ENCODE data around the gene LAPTM5. TPM values are rescaled to one million over a fixed set of nuclear protein-coding genes. Genes with fewer than 3 reads are reported as not detected.
A peak's percentile ranks its signal among the peaks of the same experiment; 100 is the strongest.

The LAPTM5 gene
- total RNA-seq, 2 experiments from 2014 or later: 326 to 386 TPM

DNA sequence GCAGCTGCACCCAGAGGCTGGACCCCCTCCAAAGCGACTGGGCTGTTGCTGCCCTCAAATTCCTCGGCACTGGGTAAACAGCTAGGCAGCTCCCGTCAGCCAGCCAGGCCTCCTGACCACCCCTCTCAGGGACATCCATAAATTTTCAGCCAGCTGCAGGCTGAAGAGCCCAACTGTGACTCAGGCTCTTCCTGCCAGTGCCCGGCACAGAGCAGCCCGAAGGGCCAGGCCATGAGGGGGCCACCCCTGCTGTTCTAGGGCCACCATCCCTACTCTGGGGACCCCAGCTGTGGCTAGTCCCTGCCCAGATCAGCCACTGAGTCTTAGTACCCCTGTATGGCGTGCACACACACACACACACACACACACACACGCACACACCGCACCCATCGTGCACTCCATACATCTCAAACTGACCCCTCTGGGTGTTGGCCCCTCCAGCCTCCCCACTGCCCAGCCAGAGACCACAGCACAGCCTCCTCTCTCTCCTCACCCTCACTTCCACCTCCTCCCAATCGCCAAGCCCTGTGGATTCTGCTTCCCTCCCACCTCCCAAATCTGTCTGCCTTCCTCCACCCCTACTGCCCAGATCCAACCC is 6.2 kb upstream of the LAPTM5 start:
- Mint-ChIP-seq H3K4me1 (peaks cover 57% of the 10 kb centered on the region), H3K36me3 (no peaks in the 10 kb centered on the region), H3K9me3 (ENCODE audit: low read depth) (no peaks in the 10 kb centered on the region), H3K4me3 (no peak overlapping the region), H3K27me3 (no peaks in the 10 kb centered on the region), H3K27ac (no peak overlapping the region)
- CTCF ChIA-PET: interaction anchor here (17.9 to 30.3 kb wide), 2 partner anchors 16 to 44 kb away, joined by 141 to 438 read pairs; no protein-coding TSS in a partner anchor
- ATAC-seq: no peak
- no peak for DNase-seq

- H3K4me3 Mint-ChIP-seq: no peak overlapping the region
- H3K4me1 Mint-ChIP-seq: peaks cover 62% of the 10 kb centered on the region
- no peaks in the 10 kb centered on the region for H3K27me3 Mint-ChIP-seq
- no peaks in the 10 kb centered on the region for H3K9me3 Mint-ChIP-seq (ENCODE audit: low read depth)
- no peak for ATAC-seq
- peak overlapping the region; percentile 63 for H3K27ac Mint-ChIP-seq
- CTCF ChIA-PET: interaction anchor here (13.2 to 30.3 kb wide), 3 partner anchors 17 to 43 kb away, joined by 141 to 438 read pairs (median 200); no protein-coding TSS in a partner anchor
- no peak for DNase-seq
- no peaks in the 10 kb centered on the region for H3K36me3 Mint-ChIP-seq
These were observed 5.5 kb upstream of the LAPTM5 start for GRCh38 chr1:30762930-30763650.

GRCh38 chr1:30762152-30762929 is 4.8 kb upstream of the LAPTM5 start:
- no peak for DNase-seq
- H3K4me1 Mint-ChIP-seq: peaks cover 66% of the 10 kb centered on the region
- peak overlapping the region; percentile 63 for H3K27ac Mint-ChIP-seq
- no peaks in the 10 kb centered on the region for H3K9me3 Mint-ChIP-seq (ENCODE audit: low read depth)
- no peak overlapping the region for H3K4me3 Mint-ChIP-seq
- no peaks in the 10 kb centered on the region for H3K27me3 Mint-ChIP-seq
- CTCF ChIA-PET: interaction anchor here (13.2 to 30.3 kb wide), 3 partner anchors 17 to 42 kb away, joined by 141 to 438 read pairs (median 200); no protein-coding TSS in a partner anchor
- no peak for ATAC-seq
- peaks cover under 1% of the 10 kb centered on the region for H3K36me3 Mint-ChIP-seq

- Mint-ChIP-seq H3K27me3 (no peaks in the 10 kb centered on the region), H3K4me3 (no peak overlapping the region), H3K27ac (peak overlapping the region; percentile 27), H3K4me1 (peaks cover 68% of the 10 kb centered on the region), H3K36me3 (peaks cover 6% of the 10 kb centered on the region), H3K9me3 (ENCODE audit: low read depth) (no peaks in the 10 kb centered on the region)
- DNase-seq (no peak), ATAC-seq (no peak)
- CTCF ChIA-PET: interaction anchor here (0.8 to 30.3 kb wide), 5 partner anchors 18 to 149 kb away, joined by 3 to 438 read pairs (median 141); no protein-coding TSS in a partner anchor
These were observed 4.0 kb upstream of the LAPTM5 start for GRCh38 chr1:30761381-30762151.

DNA sequence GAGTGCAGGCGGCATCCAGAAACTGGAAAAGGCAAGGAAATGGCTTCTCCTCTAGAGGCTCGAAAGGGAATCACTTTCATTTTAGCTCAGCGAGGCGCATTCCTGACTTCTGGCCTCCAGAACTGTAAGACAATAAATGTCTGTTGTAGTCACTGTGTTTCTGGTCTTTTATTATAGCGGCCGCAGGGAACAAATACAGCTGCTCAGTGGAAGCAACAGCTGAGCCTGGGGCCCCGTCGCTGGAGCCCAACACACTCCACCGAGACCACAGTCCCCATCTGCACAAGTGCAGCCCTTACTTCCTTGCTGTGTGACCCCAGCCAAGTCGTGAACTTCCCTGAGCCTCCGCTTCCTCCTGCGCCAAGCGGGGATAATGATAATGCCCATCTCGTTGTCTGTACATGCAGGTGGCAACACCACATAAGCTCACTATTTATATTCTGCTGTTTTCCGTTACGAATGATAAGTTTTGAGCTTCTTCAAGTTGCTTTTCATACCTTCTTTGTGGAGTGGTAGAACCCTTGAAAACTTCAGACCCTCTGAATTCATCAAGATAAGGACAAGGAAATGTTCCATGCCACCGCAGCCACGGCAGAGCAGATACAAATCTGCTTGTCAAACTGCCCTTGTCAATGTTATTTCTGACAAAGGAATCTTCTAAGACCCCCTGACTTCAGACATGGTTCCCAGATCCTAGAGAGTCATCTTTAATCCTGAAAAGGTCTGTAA is 3.2 kb upstream of the LAPTM5 start:
- H3K4me3 Mint-ChIP-seq: peak overlapping the region; percentile 1
- H3K9me3 Mint-ChIP-seq (ENCODE audit: low read depth): no peaks in the 10 kb centered on the region
- ATAC-seq (no peak), DNase-seq (no peak)
- no peaks in the 10 kb centered on the region for H3K27me3 Mint-ChIP-seq
- peaks cover 64% of the 10 kb centered on the region for H3K4me1 Mint-ChIP-seq
- H3K27ac Mint-ChIP-seq: peak overlapping the region; percentile 72
- CTCF ChIA-PET: interaction anchor here (0.8 to 30.3 kb wide), 5 partner anchors 18 to 150 kb away, joined by 3 to 438 read pairs (median 141); no protein-coding TSS in a partner anchor
- peaks cover 11% of the 10 kb centered on the region for H3K36me3 Mint-ChIP-seq

GRCh38 chr1:30759718-30760281 is 2.2 kb upstream of the LAPTM5 start:
- ATAC-seq: no peak
- Mint-ChIP-seq H3K4me1 (peaks cover 68% of the 10 kb centered on the region), H3K36me3 (peaks cover 19% of the 10 kb centered on the region), H3K9me3 (ENCODE audit: low read depth) (no peaks in the 10 kb centered on the region), H3K27ac (peak overlapping the region; percentile 72), H3K4me3 (peak overlapping the region; percentile 46), H3K27me3 (no peaks in the 10 kb centered on the region)
- DNase-seq: peak; percentile 78
- CTCF ChIA-PET: interaction anchor here (13.2 to 30.3 kb wide), 3 partner anchors 17 to 40 kb away, joined by 141 to 438 read pairs (median 200); no protein-coding TSS in a partner anchor

GRCh38 chr1:30758785-30759380 is 1.3 kb upstream of the LAPTM5 start:
- Mint-ChIP-seq H3K4me1 (peaks cover 75% of the 10 kb centered on the region), H3K27ac (peak overlapping the region; percentile 95), H3K27me3 (no peaks in the 10 kb centered on the region), H3K36me3 (peaks cover 24% of the 10 kb centered on the region), H3K9me3 (ENCODE audit: low read depth) (no peaks in the 10 kb centered on the region), H3K4me3 (no peak overlapping the region)
- CTCF ChIA-PET: interaction anchor here (1.3 to 30.3 kb wide), 7 partner anchors 10 to 153 kb away, joined by 3 to 438 read pairs (median 4); no protein-coding TSS in a partner anchor
- no peak for DNase-seq
- ATAC-seq: no peak

- H3K36me3 Mint-ChIP-seq: peaks cover 31% of the 10 kb centered on the region
- no peaks in the 10 kb centered on the region for H3K9me3 Mint-ChIP-seq (ENCODE audit: low read depth)
- no peak for DNase-seq
- H3K27me3 Mint-ChIP-seq: no peaks in the 10 kb centered on the region
- ATAC-seq: no peak
- CTCF ChIA-PET: interaction anchor here (1.3 to 30.3 kb wide), 7 partner anchors 10 to 153 kb away, joined by 3 to 438 read pairs (median 4); no protein-coding TSS in a partner anchor
- peak overlapping the region; percentile 95 for H3K27ac Mint-ChIP-seq
- H3K4me3 Mint-ChIP-seq: peak overlapping the region; percentile 98
- peaks cover 79% of the 10 kb centered on the region for H3K4me1 Mint-ChIP-seq
These were observed 631 bp upstream of the LAPTM5 start for GRCh38 chr1:30758121-30758688.

DNA sequence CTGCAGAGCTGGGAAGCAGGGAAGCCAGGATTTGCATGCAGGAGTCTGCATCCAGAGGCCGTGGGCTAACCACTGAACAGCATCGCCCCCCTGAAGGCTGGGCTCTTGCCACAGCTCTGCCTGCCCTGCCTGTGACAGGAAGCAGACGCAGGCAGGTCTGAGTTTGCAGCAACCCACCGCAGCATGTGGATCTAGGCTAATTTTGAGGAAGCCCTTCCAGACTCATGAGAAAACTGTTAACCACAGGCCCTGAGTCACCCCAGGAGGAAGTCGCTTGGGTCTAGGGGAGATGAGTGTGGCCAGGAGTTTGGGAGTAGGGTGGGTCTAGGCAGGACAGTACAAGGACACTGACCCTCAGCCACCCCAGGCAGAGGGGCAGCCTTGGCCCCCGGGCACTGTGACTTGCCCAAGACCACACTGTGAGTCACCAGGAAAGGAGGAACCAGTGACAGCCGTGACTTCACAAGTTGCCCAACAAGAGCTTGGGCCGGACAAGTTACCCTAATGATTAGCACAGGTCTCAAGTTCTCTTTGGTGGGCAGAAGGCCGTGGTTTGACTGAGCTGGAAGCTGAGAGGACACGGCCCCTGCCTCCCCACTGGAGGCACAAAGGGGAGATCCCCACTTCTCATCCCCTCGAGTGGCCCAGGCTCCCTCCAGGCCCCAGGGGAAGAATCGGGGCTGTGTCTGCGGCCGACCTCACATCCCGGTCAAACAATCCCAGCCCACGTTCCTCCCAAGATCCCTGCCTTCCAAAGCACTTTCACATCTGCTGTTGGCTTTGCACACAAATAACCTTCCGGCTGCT is 826 bp downstream of the LAPTM5 start:
- no peaks in the 10 kb centered on the region for H3K27me3 Mint-ChIP-seq
- peaks cover 39% of the 10 kb centered on the region for H3K36me3 Mint-ChIP-seq
- peak overlapping the region; percentile 98 for H3K4me3 Mint-ChIP-seq
- peaks cover 82% of the 10 kb centered on the region for H3K4me1 Mint-ChIP-seq
- H3K27ac Mint-ChIP-seq: peak overlapping the region; percentile 95
- CTCF ChIA-PET: interaction anchor here (0.6 to 30.3 kb wide), 6 partner anchors 11 to 253 kb away, joined by 3 to 438 read pairs (median 72); no protein-coding TSS in a partner anchor
- peak; percentile 92 for DNase-seq
- ATAC-seq: peak; percentile 69
- no peaks in the 10 kb centered on the region for H3K9me3 Mint-ChIP-seq (ENCODE audit: low read depth)

DNA sequence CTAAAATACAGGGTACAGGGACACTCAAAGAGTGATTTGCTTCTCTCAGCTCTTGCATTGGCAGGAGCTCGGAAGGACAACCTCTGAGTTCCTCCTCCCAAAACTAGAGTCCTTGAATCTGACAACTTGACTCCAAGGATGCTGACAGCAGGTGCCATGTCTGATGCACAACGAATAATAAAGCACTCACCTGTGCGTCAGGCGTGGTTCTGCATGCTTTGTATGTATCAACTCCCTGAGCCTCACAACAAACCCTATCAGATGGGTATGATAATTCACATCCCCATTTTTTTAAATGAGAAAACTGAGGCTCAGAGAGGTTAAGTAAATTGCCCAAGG is 1.4 kb downstream of the LAPTM5 start:
- no peaks in the 10 kb centered on the region for H3K27me3 Mint-ChIP-seq
- DNase-seq: no peak
- peaks cover 82% of the 10 kb centered on the region for H3K4me1 Mint-ChIP-seq
- CTCF ChIA-PET: interaction anchor here (0.6 to 30.3 kb wide), 6 partner anchors 12 to 254 kb away, joined by 3 to 438 read pairs (median 72); no protein-coding TSS in a partner anchor
- ATAC-seq: peak; percentile 3
- no peaks in the 10 kb centered on the region for H3K9me3 Mint-ChIP-seq (ENCODE audit: low read depth)
- peaks cover 39% of the 10 kb centered on the region for H3K36me3 Mint-ChIP-seq
- peak overlapping the region; percentile 95 for H3K27ac Mint-ChIP-seq
- H3K4me3 Mint-ChIP-seq: peak overlapping the region; percentile 98

Data from activated CD8-positive, alpha-beta memory T cell treated with anti-CD3 and anti-CD28 coated beads, Interleukin-2, amount 10 ng/mL, durations not matched to agents 7 days and 5 days (primary cell).